Keratinocyte (primary cell): ENCODE data around the gene ACP7. TPM values are rescaled to one million over a fixed set of nuclear protein-coding genes. Genes with fewer than 3 reads are reported as not detected.

Experiments
- DNase-seq: peaks from one replicate; pipeline ENCODE4 v3.0.0-alpha.2; 2011; ENCODE audit warnings: low read depth, missing footprints, low spot score
- FAIRE-seq: peaks from 2 replicates; lab custom pipeline; 2011; peaks lifted over from hg19 to GRCh38; lab: Jason Lieb, UNC
- H2AFZ ChIP-seq: 2 replicates; pipeline ENCODE4 v1.6.0; 2012; ENCODE audit warnings: low read length, control low read depth, inconsistent platforms; ENCODE audit not compliant: control insufficient read depth
- H3K27ac ChIP-seq: 2 replicates; pipeline ENCODE4 v1.5.1; 2011; ENCODE audit warnings: low read length; ENCODE audit not compliant: control insufficient read depth, insufficient read depth
- H3K27me3 ChIP-seq: 3 replicates; pipeline ENCODE4 v1.6.0; 2011; ENCODE audit warnings: low read length; ENCODE audit not compliant: control insufficient read depth, insufficient read depth; ENCODE audit errors: extremely low read depth
- H3K36me3 ChIP-seq, 2 experiments: 2 replicates in 1 of 2; 3 replicates in 1 of 2; pipeline ENCODE4 v1.5.1; 2011; ENCODE audit warnings: low read length in 2 of 2, mild to moderate bottlenecking in 1 of 2; ENCODE audit not compliant: control insufficient read depth in 2 of 2, insufficient read depth in 2 of 2; ENCODE audit errors: extremely low read depth in 1 of 2
- H3K4me1 ChIP-seq: 3 replicates; pipeline ENCODE4 v1.5.1; 2011; ENCODE audit warnings: low read length; ENCODE audit not compliant: control insufficient read depth, insufficient read depth; ENCODE audit errors: extremely low read depth
- H3K4me2 ChIP-seq: 3 replicates; pipeline ENCODE4 v1.6.0; 2011; ENCODE audit warnings: low read depth, low read length; ENCODE audit not compliant: control insufficient read depth, insufficient read depth; ENCODE audit errors: extremely low read depth
- H3K4me3 ChIP-seq, 3 experiments: fragments of 200-600 bp in 1 of 3; sonication (generic) in 1 of 3; 2 replicates in 2 of 3; 3 replicates in 1 of 3; pipeline ENCODE4 v1.5.1; 2011 to 2016; ENCODE audit warnings: low read length in 3 of 3, mild to moderate bottlenecking in 3 of 3, control low read depth in 2 of 3, inconsistent platforms in 1 of 3, low read depth in 1 of 3, mixed read lengths in 1 of 3, mixed run types in 1 of 3, moderate library complexity in 1 of 3; ENCODE audit not compliant: control insufficient read depth in 2 of 3, insufficient read depth in 2 of 3; ENCODE audit errors: extremely low read depth in 1 of 3
- H3K79me2 ChIP-seq: 2 replicates; pipeline ENCODE4 v1.6.0; 2012; ENCODE audit warnings: low read length; ENCODE audit not compliant: control insufficient read depth, insufficient read depth
- H3K9ac ChIP-seq: 3 replicates; pipeline ENCODE4 v1.6.0; 2011; ENCODE audit warnings: low read length; ENCODE audit not compliant: control insufficient read depth, insufficient read depth; ENCODE audit errors: extremely low read depth
- H3K9me1 ChIP-seq: 3 replicates; pipeline ENCODE4 v1.6.0; 2011; ENCODE audit warnings: low read length; ENCODE audit not compliant: control insufficient read depth, insufficient read depth; ENCODE audit errors: extremely low read depth
- H3K9me3 ChIP-seq: 2 replicates; pipeline ENCODE4 v1.5.1; 2012; ENCODE audit warnings: low read depth, low read length; ENCODE audit not compliant: control insufficient read depth
- H4K20me1 ChIP-seq: 3 replicates; pipeline ENCODE4 v1.6.0; 2011; ENCODE audit warnings: low read length; ENCODE audit not compliant: control insufficient read depth, insufficient read depth; ENCODE audit errors: extremely low read depth
- CTCF ChIP-seq, 3 experiments: IDR thresholded peaks in 1 of 3; conservative IDR thresholded peaks in 1 of 3; optimal IDR thresholded peaks in 1 of 3; 2 replicates in 2 of 3; 3 replicates in 1 of 3; pipeline versions ENCODE3 to v1.5.1; 2011; ENCODE audit warnings: low read length in 3 of 3, mild to moderate bottlenecking in 3 of 3, moderate library complexity in 2 of 3, control low read depth in 1 of 3, inconsistent platforms in 1 of 3; ENCODE audit not compliant: insufficient read depth in 2 of 3; ENCODE audit errors: extremely low read depth in 1 of 3
- EZH2 ChIP-seq: IDR thresholded peaks from one replicate; pipeline ENCODE4 v1.6.1; 2012; ENCODE audit warnings: inconsistent platforms, mild to moderate bottlenecking, low read length, moderate library complexity
- dilution Hi-C: fragments of 300-500 bp; cut with MboI; formaldehyde crosslinking; loops from one replicate; pipeline ENCODE4 v1.7.0; 2020; ENCODE audit warnings: low sequenced_read_pairs; ENCODE audit not compliant: extremely low pct_ligation_motif_present
- polyA plus RNA-seq, 5 experiments: library from polyadenylated mRNA; depleted of rRNA in 3 of 5; stranded (reverse) in 3 of 5; stranded (forward) in 1 of 5; unstranded in 1 of 5; fragments of >200 nt; gene quantifications; 1 replicate in 1 of 5; 2 replicates in 3 of 5; 3 replicates in 1 of 5; pipeline versions ENCODE4 v1.2.1 to v1.2.3, GENCODE V29; 2011 to 2012; ENCODE audit warnings: missing spikeins in 2 of 5, low read depth in 1 of 5, low replicate concordance in 1 of 5

The ACP7 gene
- polyA plus RNA-seq, 1 donor (not counting 4 experiments of a cell fraction or from before 2014, with no cell fraction given): 0.09 TPM

DNA sequence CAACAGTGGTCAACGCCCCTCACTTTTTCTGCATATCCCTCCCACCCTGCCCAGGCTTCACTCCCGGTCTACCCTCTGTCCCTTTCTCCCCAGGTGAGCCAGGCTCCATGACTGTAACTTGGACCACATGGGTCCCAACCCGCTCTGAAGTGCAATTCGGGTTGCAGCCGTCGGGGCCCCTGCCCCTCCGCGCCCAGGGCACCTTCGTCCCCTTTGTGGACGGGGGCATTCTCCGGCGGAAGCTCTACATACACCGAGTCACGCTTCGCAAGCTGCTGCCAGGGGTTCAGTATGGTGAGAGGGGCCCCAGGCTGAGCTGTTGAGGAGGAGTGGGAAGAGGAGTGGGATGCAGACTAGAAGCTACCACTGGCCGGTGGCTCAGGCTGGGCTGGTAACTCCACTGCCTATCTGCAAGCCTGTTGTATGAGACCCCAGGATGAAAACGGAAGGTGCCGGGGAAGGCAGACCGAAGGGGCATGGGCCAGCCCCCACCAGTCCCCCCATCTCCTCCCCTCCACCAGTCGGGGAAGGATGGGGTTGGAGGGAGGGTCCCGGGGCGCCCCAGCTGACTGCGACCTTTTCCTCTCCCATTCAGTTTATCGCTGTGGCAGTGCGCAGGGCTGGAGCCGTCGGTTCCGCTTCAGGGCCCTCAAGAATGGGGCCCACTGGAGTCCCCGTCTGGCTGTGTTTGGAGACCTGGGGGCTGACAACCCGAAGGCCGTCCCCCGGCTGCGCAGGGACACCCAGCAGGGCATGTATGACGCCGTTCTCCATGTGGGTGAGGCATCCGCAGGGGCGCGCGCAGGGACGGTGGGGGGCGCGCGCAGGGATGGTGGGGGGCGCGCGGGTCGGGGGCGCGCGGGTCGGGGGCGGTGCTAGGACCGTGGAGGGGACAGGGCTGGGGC, 14.4 kb downstream of the ACP7 start:
- FAIRE-seq (no peak), DNase-seq (no peak)
- H3K4me3 ChIP-seq: no peak overlapping the region
- no peak overlapping the region for H3K27ac ChIP-seq
- H3K79me2 ChIP-seq: no peaks in the 10 kb centered on the region
- peak overlapping the region; percentile 32 for H3K4me2 ChIP-seq
- H3K36me3 ChIP-seq: no peaks in the 10 kb centered on the region
- H4K20me1 ChIP-seq: no peaks in the 10 kb centered on the region
- no peak overlapping the region for H3K9ac ChIP-seq
- no peaks in the 10 kb centered on the region for H3K9me1 ChIP-seq
- dilution Hi-C loops: no loop called here
- TF ChIP-seq EZH2 (no peak), CTCF (optimal IDR thresholded peaks at IDR 0.05 in 1 of 3, IDR thresholded peaks at IDR 0.05 in 1 of 3, conservative IDR thresholded peaks at IDR 0.05 in 1 of 3; ENCODE audit: extremely low read depth in 1 of 3, insufficient read depth in 2 of 3, low read length in 3 of 3) (no peak)
- H3K9me3 ChIP-seq: no peaks in the 10 kb centered on the region
- H3K27me3 ChIP-seq: peaks cover 7% of the 10 kb centered on the region
- H3K4me1 ChIP-seq: peaks cover 3% of the 10 kb centered on the region
- no peak overlapping the region for H2AFZ ChIP-seq

DNA sequence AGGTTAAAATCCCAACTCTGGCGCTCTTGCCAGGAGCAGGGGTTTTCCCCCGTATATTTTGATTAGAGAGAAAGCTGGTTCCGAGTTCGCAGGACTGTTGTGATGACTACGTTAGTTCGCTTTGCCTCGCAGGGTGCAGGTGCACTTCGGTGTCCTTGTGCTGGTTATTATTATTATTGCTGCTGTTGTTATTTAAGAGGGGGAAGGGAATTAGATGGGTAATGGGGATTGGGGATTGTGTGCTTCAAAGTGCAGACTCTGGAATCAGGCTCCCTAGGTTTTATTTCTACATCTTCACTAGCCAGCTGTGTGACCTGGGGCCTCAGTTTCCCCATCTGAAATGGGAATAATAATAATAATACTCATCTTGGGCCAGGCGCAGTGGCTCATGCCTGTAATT, 15.2 kb downstream of the ACP7 start:
- Histone ChIP-seq H2AFZ (no peak overlapping the region), H3K9me3 (no peaks in the 10 kb centered on the region), H3K4me1 (no peaks in the 10 kb centered on the region), H3K79me2 (no peaks in the 10 kb centered on the region), H3K27ac (no peak overlapping the region), H3K9ac (no peak overlapping the region), H3K4me3 (no peak overlapping the region), H3K9me1 (no peaks in the 10 kb centered on the region), H3K4me2 (no peak overlapping the region), H3K27me3 (peaks cover 7% of the 10 kb centered on the region), H3K36me3 (no peaks in the 10 kb centered on the region), H4K20me1 (no peaks in the 10 kb centered on the region)
- dilution Hi-C loops: no loop called here
- FAIRE-seq (no peak), DNase-seq (no peak)
- TF ChIP-seq EZH2 (no peak), CTCF (optimal IDR thresholded peaks at IDR 0.05 in 1 of 3, IDR thresholded peaks at IDR 0.05 in 1 of 3, conservative IDR thresholded peaks at IDR 0.05 in 1 of 3; ENCODE audit: extremely low read depth in 1 of 3, insufficient read depth in 2 of 3, low read length in 3 of 3) (no peak)
